ENCODE data around the gene PDE4A. TPM values are rescaled to one million over a fixed set of nuclear protein-coding genes. Genes with fewer than 3 reads are reported as not detected.

The PDE4A gene
- total and polyA plus RNA-seq, 2 of the 13 experiments (the other 11 are each of a cell fraction or from before 2014, with no cell fraction given), result 1.1 to 4.1 TPM

DNA sequence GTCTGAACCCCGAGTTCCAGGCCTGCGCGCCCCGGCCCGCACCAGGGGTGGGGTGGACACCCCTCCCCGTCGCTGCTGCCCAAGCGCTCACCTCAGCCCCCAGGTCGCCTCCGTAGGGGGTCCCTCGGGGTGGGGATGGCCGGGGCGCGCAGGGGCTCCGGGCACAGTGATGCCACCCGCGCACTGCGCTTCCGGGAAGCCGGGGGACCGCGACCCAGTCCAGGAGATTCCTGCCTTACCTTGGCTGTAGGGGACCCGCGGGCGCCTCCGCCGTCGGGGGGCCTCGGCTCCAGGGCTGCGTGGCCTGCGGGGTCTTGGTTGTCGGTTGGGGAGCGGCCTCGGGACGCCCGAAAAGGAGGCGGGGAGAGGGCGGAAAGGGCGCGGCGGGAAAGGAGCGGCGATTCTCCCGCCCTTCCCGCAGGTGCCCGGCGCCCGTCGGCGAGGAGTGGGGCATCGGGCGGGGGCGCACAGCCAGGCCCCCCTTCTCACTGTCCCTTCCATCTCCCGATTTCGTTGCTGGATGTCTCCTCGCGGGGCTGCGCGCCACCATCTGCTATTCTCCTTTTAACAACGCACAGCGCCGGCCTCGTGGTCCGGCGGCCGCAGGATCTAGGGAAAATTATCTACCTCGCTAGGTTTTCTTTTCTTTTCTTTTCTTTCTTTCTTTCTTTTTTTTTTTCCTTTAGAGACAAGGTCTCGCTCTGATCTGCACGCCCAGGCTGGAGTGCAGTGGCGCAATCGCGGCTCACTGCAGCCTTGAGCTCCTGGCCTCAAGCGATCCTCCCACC is 82.9 kb downstream of the PDE4A start, which contains the start of gene KEAP1 (continued):
- TF ChIP-seq ZNF773 (CRISPR knock-in tag; IDR thresholded peaks at IDR 0.05; ENCODE audit: borderline replicate concordance) (peak; percentile 84; the same call in 1 of the 2 replicates), RAD51 (IDR thresholded peaks at IDR 0.05; ENCODE audit: borderline replicate concordance) (no peak), MIER2 (CRISPR knock-in tag; IDR thresholded peaks at IDR 0.05) (no peak), ZFY (CRISPR knock-in tag; IDR thresholded peaks at IDR 0.05) (no peak; the same call in 1 of the 2 replicates), XBP1 (CRISPR knock-in tag; IDR thresholded peaks at IDR 0.05) (no peak), ZNF235 (CRISPR knock-in tag; IDR thresholded peaks at IDR 0.05; ENCODE audit: borderline replicate concordance) (no peak), PCBP2 (optimal IDR thresholded peaks at IDR 0.05; ENCODE audit: low read depth, low read length, poor library complexity, severe bottlenecking) (no peak), ZNF720 (CRISPR knock-in tag; IDR thresholded peaks at IDR 0.05) (no peak), ZNF180 (CRISPR knock-in tag; IDR thresholded peaks at IDR 0.05; ENCODE audit: borderline replicate concordance, low read depth) (no peak), ZNF598 (CRISPR knock-in tag; IDR thresholded peaks at IDR 0.05; ENCODE audit: borderline replicate concordance) (0 out of 2 replicates have a peak, but pooled peaks have one; percentile 24), ZNF781 (CRISPR knock-in tag; IDR thresholded peaks at IDR 0.05; ENCODE audit: borderline replicate concordance, not compliant biosample characterization) (no peak), CBFB (CRISPR knock-in tag; IDR thresholded peaks at IDR 0.05) (no peak), GPN1 (CRISPR knock-in tag; IDR thresholded peaks at IDR 0.05; ENCODE audit: borderline replicate concordance) (no peak), U2AF2 (IDR thresholded peaks at IDR 0.05; ENCODE audit: low read depth, low read length) (peak; percentile 83; the same call in 1 of the 2 replicates), ZBTB34 (CRISPR knock-in tag; IDR thresholded peaks at IDR 0.05) (no peak), POGZ (CRISPR knock-in tag; IDR thresholded peaks at IDR 0.05) (peak; percentile 34; the same call in 1 of the 2 replicates), ZMYM4 (CRISPR knock-in tag; IDR thresholded peaks at IDR 0.05) (no peak), PITX1 (CRISPR knock-in tag; IDR thresholded peaks at IDR 0.05) (peak; percentile 61), ELF3 (CRISPR knock-in tag; IDR thresholded peaks at IDR 0.05) (no peak), PHF5A (CRISPR knock-in tag; IDR thresholded peaks at IDR 0.05; ENCODE audit: low read depth, unreplicated experiment) (no peak), ZNF354B (CRISPR knock-in tag; IDR thresholded peaks at IDR 0.05) (no peak)
- TF ChIP-seq, protein P1, sequence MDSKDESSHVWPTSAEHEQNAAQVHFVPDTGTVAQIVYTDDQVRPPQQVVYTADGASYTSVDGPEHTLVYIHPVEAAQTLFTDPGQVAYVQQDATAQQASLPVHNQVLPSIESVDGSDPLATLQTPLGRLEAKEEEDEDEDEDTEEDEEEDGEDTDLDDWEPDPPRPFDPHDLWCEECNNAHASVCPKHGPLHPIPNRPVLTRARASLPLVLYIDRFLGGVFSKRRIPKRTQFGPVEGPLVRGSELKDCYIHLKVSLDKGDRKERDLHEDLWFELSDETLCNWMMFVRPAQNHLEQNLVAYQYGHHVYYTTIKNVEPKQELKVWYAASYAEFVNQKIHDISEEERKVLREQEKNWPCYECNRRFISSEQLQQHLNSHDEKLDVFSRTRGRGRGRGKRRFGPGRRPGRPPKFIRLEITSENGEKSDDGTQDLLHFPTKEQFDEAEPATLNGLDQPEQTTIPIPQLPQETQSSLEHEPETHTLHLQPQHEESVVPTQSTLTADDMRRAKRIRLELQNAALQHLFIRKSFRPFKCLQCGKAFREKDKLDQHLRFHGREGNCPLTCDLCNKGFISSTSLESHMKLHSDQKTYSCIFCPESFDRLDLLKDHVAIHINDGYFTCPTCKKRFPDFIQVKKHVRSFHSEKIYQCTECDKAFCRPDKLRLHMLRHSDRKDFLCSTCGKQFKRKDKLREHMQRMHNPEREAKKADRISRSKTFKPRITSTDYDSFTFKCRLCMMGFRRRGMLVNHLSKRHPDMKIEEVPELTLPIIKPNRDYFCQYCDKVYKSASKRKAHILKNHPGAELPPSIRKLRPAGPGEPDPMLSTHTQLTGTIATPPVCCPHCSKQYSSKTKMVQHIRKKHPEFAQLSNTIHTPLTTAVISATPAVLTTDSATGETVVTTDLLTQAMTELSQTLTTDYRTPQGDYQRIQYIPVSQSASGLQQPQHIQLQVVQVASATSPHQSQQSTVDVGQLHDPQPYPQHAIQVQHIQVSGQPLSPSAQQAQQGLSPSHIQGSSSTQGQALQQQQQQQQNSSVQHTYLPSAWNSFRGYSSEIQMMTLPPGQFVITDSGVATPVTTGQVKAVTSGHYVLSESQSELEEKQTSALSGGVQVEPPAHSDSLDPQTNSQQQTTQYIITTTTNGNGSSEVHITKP (CRISPR knock-in tag; IDR thresholded peaks at IDR 0.05; ENCODE audit: low read depth), result no peak; the same call in 1 of the 2 replicates
- TF ChIP-seq, protein P2, sequence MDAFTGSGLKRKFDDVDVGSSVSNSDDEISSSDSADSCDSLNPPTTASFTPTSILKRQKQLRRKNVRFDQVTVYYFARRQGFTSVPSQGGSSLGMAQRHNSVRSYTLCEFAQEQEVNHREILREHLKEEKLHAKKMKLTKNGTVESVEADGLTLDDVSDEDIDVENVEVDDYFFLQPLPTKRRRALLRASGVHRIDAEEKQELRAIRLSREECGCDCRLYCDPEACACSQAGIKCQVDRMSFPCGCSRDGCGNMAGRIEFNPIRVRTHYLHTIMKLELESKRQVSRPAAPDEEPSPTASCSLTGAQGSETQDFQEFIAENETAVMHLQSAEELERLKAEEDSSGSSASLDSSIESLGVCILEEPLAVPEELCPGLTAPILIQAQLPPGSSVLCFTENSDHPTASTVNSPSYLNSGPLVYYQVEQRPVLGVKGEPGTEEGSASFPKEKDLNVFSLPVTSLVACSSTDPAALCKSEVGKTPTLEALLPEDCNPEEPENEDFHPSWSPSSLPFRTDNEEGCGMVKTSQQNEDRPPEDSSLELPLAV (CRISPR knock-in tag; conservative IDR thresholded peaks at IDR 0.05; ENCODE audit: low read depth), result no peak
